ENCODE measurements around the gene BPIFA1.
A peak's percentile ranks its signal among the peaks of the same experiment; 100 is the strongest.

The BPIFA1 gene

GRCh38 chr20:33273117-33273851 lies 37.5 kb downstream of the BPIFA1 start:
- Histone ChIP-seq H3K27me3 (ENCODE audit: insufficient read depth, low read length, poor library complexity) (no peaks in the 10 kb centered on the region), H3K56ac (ENCODE audit: low read length) (no peak overlapping the region)

DNA sequence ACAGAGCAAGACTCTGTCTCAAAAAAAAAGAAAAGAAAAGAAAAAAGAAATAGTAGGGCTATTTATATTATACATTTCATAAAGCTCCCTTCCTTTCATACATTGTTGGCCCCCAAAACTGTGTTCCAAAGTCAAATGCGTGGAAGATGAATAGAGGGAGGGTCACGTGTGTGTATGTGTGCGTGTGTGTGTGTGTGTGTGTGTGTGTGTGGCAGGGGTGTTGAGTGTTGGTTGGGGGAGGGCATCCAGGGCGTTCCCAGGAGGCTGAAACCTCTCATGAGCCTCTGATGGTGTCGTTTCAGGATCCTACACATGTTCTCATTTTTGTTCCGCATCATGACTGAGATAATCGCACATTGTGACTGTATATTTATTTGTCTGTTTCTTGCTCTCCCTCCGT lies 39.4 kb downstream of the BPIFA1 start:
- H3K18ac ChIP-seq (ENCODE audit: low read length): no peak overlapping the region
- H3K23ac ChIP-seq (ENCODE audit: low read length): no peak overlapping the region
- no peak overlapping the region for H2AK5ac ChIP-seq (ENCODE audit: low read length)
- H3K56ac ChIP-seq (ENCODE audit: low read length): no peak overlapping the region
- H3K36me3 ChIP-seq (ENCODE audit: control insufficient read depth, insufficient read depth, low read length): no peaks in the 10 kb centered on the region
- no peak overlapping the region for H3K27ac ChIP-seq (ENCODE audit: low read depth, low read length)
- no peak for DNase-seq
- no peaks in the 10 kb centered on the region for H3K27me3 ChIP-seq (ENCODE audit: insufficient read depth, low read length, poor library complexity)
- no peaks in the 10 kb centered on the region for H3K4me1 ChIP-seq (ENCODE audit: control insufficient read depth, low read depth, low read length)
- H4K8ac ChIP-seq (ENCODE audit: low read depth, low read length): no peak overlapping the region
- H3K4ac ChIP-seq (ENCODE audit: low read depth, low read length): no peak overlapping the region
- no peak overlapping the region for H2BK5ac ChIP-seq (ENCODE audit: low read length)
- H2BK15ac ChIP-seq (replicated peaks; ENCODE audit: low read depth): no peak overlapping the region
- no peak overlapping the region for H4K5ac ChIP-seq (ENCODE audit: low read length)
- no peaks in the 10 kb centered on the region for H3K79me2 ChIP-seq (ENCODE audit: control insufficient read depth, insufficient read depth, low read length)
- H3K79me1 ChIP-seq (ENCODE audit: low read length): no peaks in the 10 kb centered on the region
- H3K4me2 ChIP-seq (ENCODE audit: low read length): no peak overlapping the region
- H3K4me3 ChIP-seq (ENCODE audit: low read length): no peak overlapping the region
- H3K9ac ChIP-seq (ENCODE audit: low read length): no peak overlapping the region
- no peak overlapping the region for H2BK120ac ChIP-seq (ENCODE audit: low read depth, low read length)
- no CpG with 5 or more reads among the region's 8 CpGs for WGBS (ENCODE audit: extremely low coverage, insufficient coverage, low lambda C conversion rate)

More at GRCh38 chr20:33273117-33273851, 37.5 kb downstream of the BPIFA1 start:
- H2AK5ac ChIP-seq (ENCODE audit: low read length): no peak overlapping the region
- no peak overlapping the region for H3K4me2 ChIP-seq (ENCODE audit: low read length)
- H3K4ac ChIP-seq (ENCODE audit: low read depth, low read length): no peak overlapping the region
- no peak overlapping the region for H3K9ac ChIP-seq (ENCODE audit: low read length)
- H3K79me2 ChIP-seq (ENCODE audit: control insufficient read depth, insufficient read depth, low read length): no peaks in the 10 kb centered on the region
- H2BK120ac ChIP-seq (ENCODE audit: low read depth, low read length): no peak overlapping the region
- H3K27ac ChIP-seq (ENCODE audit: low read depth, low read length): no peak overlapping the region
- no CpG with 5 or more reads among the region's 13 CpGs for WGBS (ENCODE audit: extremely low coverage, insufficient coverage, low lambda C conversion rate)
- DNase-seq: no peak
- H3K4me3 ChIP-seq (ENCODE audit: low read length): no peak overlapping the region
- no peaks in the 10 kb centered on the region for H3K79me1 ChIP-seq (ENCODE audit: low read length)
- H3K4me1 ChIP-seq (ENCODE audit: control insufficient read depth, low read depth, low read length): no peaks in the 10 kb centered on the region
- no peak overlapping the region for H4K8ac ChIP-seq (ENCODE audit: low read depth, low read length)
- H3K18ac ChIP-seq (ENCODE audit: low read length): no peak overlapping the region
- H3K23ac ChIP-seq (ENCODE audit: low read length): no peak overlapping the region
- H4K5ac ChIP-seq (ENCODE audit: low read length): no peak overlapping the region
- H2BK5ac ChIP-seq (ENCODE audit: low read length): no peak overlapping the region
- H3K36me3 ChIP-seq (ENCODE audit: control insufficient read depth, insufficient read depth, low read length): no peaks in the 10 kb centered on the region
- no peak overlapping the region for H2BK15ac ChIP-seq (replicated peaks; ENCODE audit: low read depth)

DNA sequence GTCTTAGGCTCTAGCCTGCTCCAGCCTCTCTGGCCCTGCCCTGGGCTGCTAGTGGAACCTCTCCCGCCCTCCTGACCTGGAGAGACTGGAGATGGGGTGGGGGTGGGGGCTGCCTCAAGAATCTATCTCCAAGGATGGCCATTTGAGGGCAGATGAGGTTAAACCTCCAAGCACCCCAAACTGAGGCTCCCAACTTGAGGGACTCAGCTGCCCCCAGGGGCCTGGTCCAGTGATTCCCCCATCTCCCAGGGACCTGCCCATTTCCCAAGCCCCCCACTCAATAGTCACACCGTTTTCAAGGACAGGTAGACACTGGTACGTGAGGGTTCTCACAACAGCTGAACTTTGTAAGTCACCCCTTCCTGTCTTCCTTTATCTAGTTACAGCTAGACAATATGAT lies 40.1 kb downstream of the BPIFA1 start:
- Histone ChIP-seq H3K9ac (ENCODE audit: low read length) (no peak overlapping the region), H2BK120ac (ENCODE audit: low read depth, low read length) (no peak overlapping the region), H3K79me2 (ENCODE audit: control insufficient read depth, insufficient read depth, low read length) (no peaks in the 10 kb centered on the region), H3K4me1 (ENCODE audit: control insufficient read depth, low read depth, low read length) (no peaks in the 10 kb centered on the region), H3K4ac (ENCODE audit: low read depth, low read length) (no peak overlapping the region), H2BK5ac (ENCODE audit: low read length) (no peak overlapping the region), H3K79me1 (ENCODE audit: low read length) (no peaks in the 10 kb centered on the region), H3K27ac (ENCODE audit: low read depth, low read length) (no peak overlapping the region), H3K18ac (ENCODE audit: low read length) (no peak overlapping the region), H3K4me3 (ENCODE audit: low read length) (no peak overlapping the region), H3K27me3 (ENCODE audit: insufficient read depth, low read length, poor library complexity) (no peaks in the 10 kb centered on the region), H3K4me2 (ENCODE audit: low read length) (no peak overlapping the region), H2AK5ac (ENCODE audit: low read length) (no peak overlapping the region), H3K23ac (ENCODE audit: low read length) (no peak overlapping the region), H4K8ac (ENCODE audit: low read depth, low read length) (no peak overlapping the region), H2BK15ac (replicated peaks; ENCODE audit: low read depth) (no peak overlapping the region), H3K56ac (ENCODE audit: low read length) (no peak overlapping the region), H4K5ac (ENCODE audit: low read length) (no peak overlapping the region), H3K36me3 (ENCODE audit: control insufficient read depth, insufficient read depth, low read length) (no peaks in the 10 kb centered on the region)
- DNase-seq: no peak
- no CpG with 5 or more reads among the region's 3 CpGs for WGBS (ENCODE audit: extremely low coverage, insufficient coverage, low lambda C conversion rate)

GRCh38 chr20:33276303-33277113 lies 40.7 kb downstream of the BPIFA1 start:
- Histone ChIP-seq H4K5ac (ENCODE audit: low read length) (no peak overlapping the region), H2BK120ac (ENCODE audit: low read depth, low read length) (no peak overlapping the region), H3K36me3 (ENCODE audit: control insufficient read depth, insufficient read depth, low read length) (no peaks in the 10 kb centered on the region), H3K4me3 (ENCODE audit: low read length) (no peak overlapping the region), H2AK5ac (ENCODE audit: low read length) (no peak overlapping the region), H3K79me2 (ENCODE audit: control insufficient read depth, insufficient read depth, low read length) (no peaks in the 10 kb centered on the region), H2BK15ac (replicated peaks; ENCODE audit: low read depth) (no peak overlapping the region), H3K27me3 (ENCODE audit: insufficient read depth, low read length, poor library complexity) (no peaks in the 10 kb centered on the region), H2BK5ac (ENCODE audit: low read length) (no peak overlapping the region), H3K4ac (ENCODE audit: low read depth, low read length) (no peak overlapping the region), H3K4me2 (ENCODE audit: low read length) (no peak overlapping the region), H3K18ac (ENCODE audit: low read length) (no peak overlapping the region), H3K27ac (ENCODE audit: low read depth, low read length) (no peak overlapping the region), H3K56ac (ENCODE audit: low read length) (no peak overlapping the region), H4K8ac (ENCODE audit: low read depth, low read length) (no peak overlapping the region), H3K79me1 (ENCODE audit: low read length) (no peaks in the 10 kb centered on the region), H3K4me1 (ENCODE audit: control insufficient read depth, low read depth, low read length) (no peaks in the 10 kb centered on the region), H3K9ac (ENCODE audit: low read length) (no peak overlapping the region), H3K23ac (ENCODE audit: low read length) (no peak overlapping the region)
- WGBS (ENCODE audit: extremely low coverage, insufficient coverage, low lambda C conversion rate): no CpG with 5 or more reads among the region's 12 CpGs
- peak; percentile 18 for DNase-seq

GRCh38 chr20:33277471-33278441 lies 42.0 kb downstream of the BPIFA1 start:
- H3K4me1 ChIP-seq (ENCODE audit: control insufficient read depth, low read depth, low read length): no peaks in the 10 kb centered on the region
- H3K36me3 ChIP-seq (ENCODE audit: control insufficient read depth, insufficient read depth, low read length): no peaks in the 10 kb centered on the region
- DNase-seq: peak; percentile 64
- H3K79me2 ChIP-seq (ENCODE audit: control insufficient read depth, insufficient read depth, low read length): no peaks in the 10 kb centered on the region
- no peak overlapping the region for H3K18ac ChIP-seq (ENCODE audit: low read length)
- H3K23ac ChIP-seq (ENCODE audit: low read length): no peak overlapping the region
- no peaks in the 10 kb centered on the region for H3K79me1 ChIP-seq (ENCODE audit: low read length)
- H2BK15ac ChIP-seq (replicated peaks; ENCODE audit: low read depth): no peak overlapping the region
- no peak overlapping the region for H3K4me3 ChIP-seq (ENCODE audit: low read length)
- no peak overlapping the region for H2AK5ac ChIP-seq (ENCODE audit: low read length)
- no peak overlapping the region for H3K4me2 ChIP-seq (ENCODE audit: low read length)
- H4K5ac ChIP-seq (ENCODE audit: low read length): no peak overlapping the region
- H4K8ac ChIP-seq (ENCODE audit: low read depth, low read length): no peak overlapping the region
- no peak overlapping the region for H3K56ac ChIP-seq (ENCODE audit: low read length)
- no peak overlapping the region for H3K9ac ChIP-seq (ENCODE audit: low read length)
- no peak overlapping the region for H3K4ac ChIP-seq (ENCODE audit: low read depth, low read length)
- no CpG with 5 or more reads among the region's 13 CpGs for WGBS (ENCODE audit: extremely low coverage, insufficient coverage, low lambda C conversion rate)
- H2BK120ac ChIP-seq (ENCODE audit: low read depth, low read length): no peak overlapping the region
- no peak overlapping the region for H2BK5ac ChIP-seq (ENCODE audit: low read length)
- no peak overlapping the region for H3K27ac ChIP-seq (ENCODE audit: low read depth, low read length)
- no peaks in the 10 kb centered on the region for H3K27me3 ChIP-seq (ENCODE audit: insufficient read depth, low read length, poor library complexity)
